NCI-H82 (cell line): Measurements from ENCODE around the gene URAD.
A peak's percentile ranks its signal among the peaks of the same experiment; 100 is the strongest.

Source experiments
- DNase-seq: peaks from one replicate; lab custom pipeline; 2025; lab: John Stamatoyannopoulos, UW

URAD gene

GRCh38 chr13:28000567-28000966, 12.1 kb upstream of the URAD start:
- no peak for DNase-seq

- DNase-seq, result peak; percentile 79
These were observed 9.5 kb upstream of the URAD start for GRCh38 chr13:27997904-27998522.

- DNase-seq, result no peak
These were observed 3.4 kb upstream of the URAD start for GRCh38 chr13:27991881-27992280.

GRCh38 chr13:27985600-27985999, 2.9 kb downstream of the URAD start:
- no peak for DNase-seq

- no peak for DNase-seq
These were observed 6.1 kb downstream of the URAD start for GRCh38 chr13:27982361-27982760.

- no peak for DNase-seq
These were observed 7.3 kb downstream of the URAD start for GRCh38 chr13:27981006-27981708.

GRCh38 chr13:27980280-27980998, 8.1 kb downstream of the URAD start:
- no peak for DNase-seq

- DNase-seq, result no peak
These were observed 8.7 kb downstream of the URAD start for GRCh38 chr13:27979765-27980279.

- no peak for DNase-seq
These were observed 9.4 kb downstream of the URAD start for GRCh38 chr13:27979001-27979643.

- DNase-seq, result no peak
These were observed 10.1 kb downstream of the URAD start for GRCh38 chr13:27978301-27978968.

- no peak for DNase-seq
These were observed 10.8 kb downstream of the URAD start for GRCh38 chr13:27977476-27978300.

- no peak for DNase-seq
These were observed 12.0 kb downstream of the URAD start for GRCh38 chr13:27976362-27977091.

- DNase-seq, result no peak
These were observed 12.7 kb downstream of the URAD start for GRCh38 chr13:27975564-27976361.

GRCh38 chr13:27973961-27974662, 14.4 kb downstream of the URAD start:
- DNase-seq, result no peak

- no peak for DNase-seq
These were observed 15.2 kb downstream of the URAD start for GRCh38 chr13:27973291-27973690.

GRCh38 chr13:27972478-27972820, 16.0 kb downstream of the URAD start:
- DNase-seq, result no peak

GRCh38 chr13:27971776-27972477, 16.6 kb downstream of the URAD start:
- no peak for DNase-seq

- DNase-seq, result no peak
These were observed 17.3 kb downstream of the URAD start for GRCh38 chr13:27971236-27971645.
